SK-N-SH treated with all-trans-retinoic acid at 6 μM for 48 hours (cell line): ENCODE results near the gene DMD.

Experiments used
- ZFP3 ChIP-seq: fragments of 250-450 bp; sonication (Bioruptor Pico); IDR thresholded peaks from 2 replicates; pipeline ENCODE4 v1.5.0; 2020; ENCODE audit warnings: mild to moderate bottlenecking, moderate library complexity
- TF ChIP-seq, protein P1 (sequence below): fragments of 250-450 bp; sonication (Bioruptor Pico); IDR thresholded peaks from 2 replicates; pipeline ENCODE4 v1.8.0; 2020; ENCODE audit warnings: mild to moderate bottlenecking, moderate library complexity, borderline replicate concordance
- TF ChIP-seq, protein P2 (sequence below): fragments of 250-450 bp; sonication (Bioruptor Pico); IDR thresholded peaks from 2 replicates; pipeline ENCODE4 v1.5.1; 2020; ENCODE audit warnings: low read depth, mild to moderate bottlenecking, moderate library complexity
- TF ChIP-seq, protein P3 (sequence below): fragments of 250-450 bp; sonication (Bioruptor Pico); IDR thresholded peaks from 2 replicates; pipeline ENCODE4 v1.5.1; 2021; ENCODE audit warnings: mild to moderate bottlenecking, moderate library complexity

DNA sequence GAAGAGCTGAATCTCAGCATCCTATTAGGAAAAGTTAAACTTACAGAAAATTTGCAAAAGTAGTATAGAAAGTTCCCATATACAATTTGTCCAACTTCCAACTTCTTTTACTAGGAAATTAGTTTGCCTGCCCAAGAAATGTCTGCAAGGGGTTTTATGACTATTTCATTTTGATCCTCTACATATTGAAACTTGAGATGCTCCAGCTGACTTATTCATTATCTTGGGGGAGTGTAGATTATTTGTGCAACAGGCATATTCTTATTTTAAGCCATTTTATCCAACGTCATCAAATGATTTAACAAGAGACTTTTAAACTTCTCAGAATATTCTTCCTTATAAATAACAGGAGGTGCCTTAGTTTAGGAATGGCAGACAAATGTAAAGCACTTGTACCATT is 1822.4 kb downstream of the DMD start:
- TF ChIP-seq ZFP3 (CRISPR knock-in tag), result no peak
- TF ChIP-seq, protein P1, sequence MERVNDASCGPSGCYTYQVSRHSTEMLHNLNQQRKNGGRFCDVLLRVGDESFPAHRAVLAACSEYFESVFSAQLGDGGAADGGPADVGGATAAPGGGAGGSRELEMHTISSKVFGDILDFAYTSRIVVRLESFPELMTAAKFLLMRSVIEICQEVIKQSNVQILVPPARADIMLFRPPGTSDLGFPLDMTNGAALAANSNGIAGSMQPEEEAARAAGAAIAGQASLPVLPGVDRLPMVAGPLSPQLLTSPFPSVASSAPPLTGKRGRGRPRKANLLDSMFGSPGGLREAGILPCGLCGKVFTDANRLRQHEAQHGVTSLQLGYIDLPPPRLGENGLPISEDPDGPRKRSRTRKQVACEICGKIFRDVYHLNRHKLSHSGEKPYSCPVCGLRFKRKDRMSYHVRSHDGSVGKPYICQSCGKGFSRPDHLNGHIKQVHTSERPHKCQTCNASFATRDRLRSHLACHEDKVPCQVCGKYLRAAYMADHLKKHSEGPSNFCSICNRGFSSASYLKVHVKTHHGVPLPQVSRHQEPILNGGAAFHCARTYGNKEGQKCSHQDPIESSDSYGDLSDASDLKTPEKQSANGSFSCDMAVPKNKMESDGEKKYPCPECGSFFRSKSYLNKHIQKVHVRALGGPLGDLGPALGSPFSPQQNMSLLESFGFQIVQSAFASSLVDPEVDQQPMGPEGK (CRISPR knock-in tag), result no peak
- TF ChIP-seq, protein P2, sequence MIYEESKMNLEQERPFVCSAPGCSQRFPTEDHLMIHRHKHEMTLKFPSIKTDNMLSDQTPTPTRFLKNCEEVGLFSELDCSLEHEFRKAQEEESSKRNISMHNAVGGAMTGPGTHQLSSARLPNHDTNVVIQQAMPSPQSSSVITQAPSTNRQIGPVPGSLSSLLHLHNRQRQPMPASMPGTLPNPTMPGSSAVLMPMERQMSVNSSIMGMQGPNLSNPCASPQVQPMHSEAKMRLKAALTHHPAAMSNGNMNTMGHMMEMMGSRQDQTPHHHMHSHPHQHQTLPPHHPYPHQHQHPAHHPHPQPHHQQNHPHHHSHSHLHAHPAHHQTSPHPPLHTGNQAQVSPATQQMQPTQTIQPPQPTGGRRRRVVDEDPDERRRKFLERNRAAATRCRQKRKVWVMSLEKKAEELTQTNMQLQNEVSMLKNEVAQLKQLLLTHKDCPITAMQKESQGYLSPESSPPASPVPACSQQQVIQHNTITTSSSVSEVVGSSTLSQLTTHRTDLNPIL (CRISPR knock-in tag), result no peak
- TF ChIP-seq, protein P3, sequence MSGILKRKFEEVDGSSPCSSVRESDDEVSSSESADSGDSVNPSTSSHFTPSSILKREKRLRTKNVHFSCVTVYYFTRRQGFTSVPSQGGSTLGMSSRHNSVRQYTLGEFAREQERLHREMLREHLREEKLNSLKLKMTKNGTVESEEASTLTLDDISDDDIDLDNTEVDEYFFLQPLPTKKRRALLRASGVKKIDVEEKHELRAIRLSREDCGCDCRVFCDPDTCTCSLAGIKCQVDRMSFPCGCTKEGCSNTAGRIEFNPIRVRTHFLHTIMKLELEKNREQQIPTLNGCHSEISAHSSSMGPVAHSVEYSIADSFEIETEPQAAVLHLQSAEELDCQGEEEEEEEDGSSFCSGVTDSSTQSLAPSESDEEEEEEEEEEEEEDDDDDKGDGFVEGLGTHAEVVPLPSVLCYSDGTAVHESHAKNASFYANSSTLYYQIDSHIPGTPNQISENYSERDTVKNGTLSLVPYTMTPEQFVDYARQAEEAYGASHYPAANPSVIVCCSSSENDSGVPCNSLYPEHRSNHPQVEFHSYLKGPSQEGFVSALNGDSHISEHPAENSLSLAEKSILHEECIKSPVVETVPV, result no peak
